Measurements from ENCODE around the gene MAP3K7CL.

GRCh38 chr21:29221253-29221744 is 90.9 kb downstream of the MAP3K7CL start:
- no peak for TF ChIP-seq POLR2A (IDR thresholded peaks at IDR 0.05)
- no peak for TF ChIP-seq POLR2AphosphoS5 (IDR thresholded peaks at IDR 0.05)
- no peak for TF ChIP-seq CTCF (IDR thresholded peaks at IDR 0.05)
- TF ChIP-seq EP300 (IDR thresholded peaks at IDR 0.05), result no peak
